HG03469 (cell line): ENCODE measurements around the gene ANKFN1.

Experiments
- ATAC-seq: cut with Tn5 transposase; IDR thresholded peaks from one replicate; pipeline ENCODE4 v1.9.1; 2021; ENCODE audit warnings: mild to moderate bottlenecking, moderate library complexity, moderate number of reproducible peaks; ENCODE audit not compliant: unreplicated experiment

Gene ANKFN1

DNA sequence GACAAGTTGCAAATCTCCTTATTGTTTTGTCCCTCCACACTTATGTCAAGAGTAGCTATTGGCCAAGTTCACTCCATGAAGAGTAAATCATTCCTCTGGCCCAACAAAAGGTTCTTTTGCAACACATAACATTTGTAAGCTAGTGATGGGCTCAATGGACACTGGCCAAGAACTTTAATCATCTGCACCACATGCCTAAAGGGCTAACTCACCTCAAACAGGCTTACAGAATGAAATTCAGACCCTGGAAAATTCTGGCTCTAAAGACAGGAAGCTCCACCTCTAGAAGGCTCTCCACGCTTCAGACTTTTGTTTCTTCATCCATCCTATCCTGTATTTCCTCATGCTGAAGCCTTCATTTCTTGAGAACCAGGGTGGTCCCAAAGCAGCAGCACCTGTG, 10.9 kb upstream of the ANKFN1 start:
- no peak for ATAC-seq

DNA sequence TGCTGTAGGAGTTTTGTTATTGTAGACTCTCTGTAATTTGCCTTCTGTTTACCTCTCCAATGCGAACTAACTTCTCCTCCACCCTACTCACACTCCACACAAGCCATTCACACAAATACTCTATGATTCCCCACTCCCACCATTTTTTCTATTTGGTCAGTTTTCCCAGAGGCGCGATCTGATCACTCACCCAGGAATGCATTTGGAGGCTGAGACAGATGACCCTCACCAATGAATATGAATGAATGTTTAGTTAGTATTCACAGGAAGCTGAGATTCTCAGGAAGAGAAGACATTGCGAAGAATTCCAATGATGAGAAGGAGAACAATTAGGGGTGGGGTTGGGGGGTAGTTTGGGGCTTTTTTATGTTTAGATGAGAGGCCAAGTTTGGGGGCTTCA, 10.5 kb upstream of the ANKFN1 start:
- ATAC-seq: no peak

DNA sequence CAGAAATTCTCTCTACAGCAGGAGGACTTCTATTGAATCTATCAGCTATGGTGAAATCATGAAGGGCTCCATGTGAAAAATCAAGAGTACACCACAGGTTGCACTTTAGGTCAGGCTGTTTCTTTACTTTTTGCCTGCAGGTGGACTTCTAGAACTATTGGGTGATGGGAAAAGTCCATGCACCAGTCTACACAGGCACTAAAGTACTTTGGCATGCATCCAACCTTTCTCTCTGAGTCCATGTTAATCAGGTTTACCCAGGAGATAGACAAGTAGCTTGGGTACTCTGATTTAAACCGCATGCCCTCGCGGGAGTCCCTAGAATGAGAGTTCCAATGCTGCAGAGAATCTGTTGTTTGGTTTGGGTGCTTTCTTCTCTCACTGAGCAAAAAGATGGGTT, 9.1 kb upstream of the ANKFN1 start:
- no peak for ATAC-seq

DNA sequence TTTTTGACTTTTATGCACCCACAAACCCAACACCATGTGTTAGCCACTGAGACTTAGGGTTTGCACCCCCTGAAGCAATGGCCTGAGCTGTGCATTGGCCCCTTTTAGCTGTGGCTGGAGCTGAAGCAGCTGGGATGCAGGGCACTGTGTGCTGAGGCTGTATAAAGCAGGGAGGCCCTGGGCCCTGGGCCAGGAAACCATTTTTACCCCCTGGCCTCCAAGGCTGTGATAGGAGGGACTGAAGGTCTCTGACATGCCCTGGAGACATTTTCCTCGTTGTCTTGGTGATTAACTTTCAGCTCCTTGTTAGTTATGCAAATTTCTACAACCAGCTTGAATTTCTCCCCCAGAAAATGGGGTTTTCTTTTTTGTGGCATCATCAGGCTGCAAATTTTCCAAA, 6.7 kb upstream of the ANKFN1 start:
- ATAC-seq: no peak

DNA sequence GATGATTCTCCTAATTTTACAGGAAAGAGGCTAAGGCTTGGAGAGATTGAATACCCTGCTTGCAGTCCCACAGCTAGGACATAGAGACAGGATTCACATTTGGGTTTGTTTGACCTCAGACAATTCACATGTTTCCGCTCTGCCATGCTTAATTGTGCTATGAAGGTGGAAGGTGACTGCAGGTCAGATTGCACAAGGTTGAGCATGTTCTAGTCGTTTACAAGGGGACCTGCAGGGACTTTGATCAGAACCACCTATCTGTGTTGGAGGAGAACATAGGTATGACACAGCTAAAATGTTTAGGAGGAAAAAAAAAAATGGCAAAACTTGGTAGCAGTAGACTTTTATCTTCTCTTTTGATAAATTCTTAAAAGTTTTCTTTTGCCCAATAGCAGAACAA, 4.9 kb upstream of the ANKFN1 start:
- ATAC-seq: no peak

DNA sequence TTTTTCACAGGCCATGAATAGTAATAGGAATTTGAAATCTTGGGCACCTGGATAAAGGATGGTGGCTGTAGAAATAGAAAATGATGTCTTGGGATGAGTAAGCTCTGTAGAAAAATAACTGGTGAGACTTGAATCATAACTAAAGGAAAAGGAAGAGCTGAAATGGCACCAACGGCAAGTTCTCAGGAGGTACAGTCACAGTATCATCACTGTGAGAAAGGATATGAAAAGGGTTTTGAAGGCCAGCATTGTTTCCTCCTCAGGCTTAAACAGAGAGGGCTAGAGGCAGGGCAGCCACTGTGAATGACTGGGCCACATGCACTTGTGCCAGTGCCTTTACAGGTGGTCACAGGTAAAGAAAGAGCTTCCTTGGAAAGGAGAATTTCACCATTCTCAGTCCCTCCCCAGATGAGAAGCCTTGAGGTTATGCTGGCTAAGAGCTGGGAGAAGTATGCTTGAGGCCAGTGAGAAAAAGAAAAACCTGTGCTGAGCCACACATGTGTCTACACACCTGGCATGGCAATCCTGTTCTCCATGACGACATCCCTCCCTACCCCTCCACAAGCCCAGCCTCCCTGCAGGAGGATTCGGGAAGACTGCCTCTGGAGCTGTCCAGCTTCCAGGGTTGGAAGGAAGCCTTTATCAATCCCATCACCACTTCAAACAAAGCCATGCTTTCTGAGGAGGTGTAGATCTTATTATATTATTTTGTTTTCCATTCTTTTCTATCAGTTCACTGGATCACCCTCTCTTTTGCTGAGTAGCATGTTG, 3.8 kb upstream of the ANKFN1 start:
- ATAC-seq: no peak

DNA sequence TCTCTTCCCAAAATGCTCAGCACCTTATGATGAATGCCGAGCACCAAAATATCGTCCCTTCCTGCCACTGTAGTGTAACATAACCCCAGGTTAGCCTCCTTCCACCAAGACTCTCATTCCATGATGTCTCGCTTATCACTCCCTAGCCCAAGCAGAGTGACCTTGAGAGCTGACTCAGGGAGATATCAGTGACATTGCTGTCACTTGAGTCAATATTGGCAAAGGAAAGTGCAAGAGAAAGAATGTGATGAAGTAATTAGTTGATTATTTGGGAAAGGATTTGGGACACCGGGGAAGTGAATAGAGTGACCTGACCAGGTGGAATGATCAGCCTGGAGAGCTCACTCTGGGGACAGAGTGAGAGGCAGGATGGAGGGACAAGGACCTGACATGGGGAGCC, 2.6 kb upstream of the ANKFN1 start:
- ATAC-seq: no peak

DNA sequence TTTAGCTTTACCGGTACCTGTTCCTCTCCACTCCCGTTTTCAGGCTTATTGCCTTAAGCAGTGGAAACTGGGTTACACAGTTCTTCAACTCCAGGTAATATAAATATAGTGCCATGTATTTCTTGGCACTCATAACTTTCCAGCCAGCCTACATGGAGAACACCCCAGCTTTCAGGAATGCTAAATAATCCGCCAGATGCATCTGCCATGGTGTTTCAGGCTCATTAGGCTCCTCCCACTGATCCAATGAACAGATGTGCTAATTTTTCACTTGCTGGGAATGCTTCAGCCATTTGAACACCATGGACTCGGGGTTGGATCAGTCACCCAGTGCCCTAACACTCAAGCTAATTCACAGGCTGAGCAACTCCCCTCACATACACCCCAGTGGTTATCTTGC, 4.6 kb downstream of the ANKFN1 start:
- no peak for ATAC-seq

DNA sequence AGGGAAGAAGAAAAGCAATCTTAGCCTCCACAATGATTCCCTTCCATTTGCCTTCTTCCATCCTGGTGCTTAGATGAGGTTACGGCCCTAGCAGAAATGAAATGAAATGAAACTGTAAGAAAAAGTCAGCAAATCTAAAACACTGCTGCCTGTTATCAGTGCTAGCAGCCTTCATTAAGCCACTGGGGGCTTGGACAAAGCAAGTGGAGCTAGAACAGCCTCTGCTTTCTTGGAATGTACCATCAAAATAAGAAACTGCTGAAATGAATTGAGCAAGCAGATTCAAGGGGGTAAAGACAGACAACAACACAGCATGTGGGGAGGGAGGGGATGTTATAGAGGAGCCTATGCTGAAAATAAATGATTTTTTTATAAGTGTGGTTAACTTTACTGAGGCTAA, 5.1 kb downstream of the ANKFN1 start:
- no peak for ATAC-seq

DNA sequence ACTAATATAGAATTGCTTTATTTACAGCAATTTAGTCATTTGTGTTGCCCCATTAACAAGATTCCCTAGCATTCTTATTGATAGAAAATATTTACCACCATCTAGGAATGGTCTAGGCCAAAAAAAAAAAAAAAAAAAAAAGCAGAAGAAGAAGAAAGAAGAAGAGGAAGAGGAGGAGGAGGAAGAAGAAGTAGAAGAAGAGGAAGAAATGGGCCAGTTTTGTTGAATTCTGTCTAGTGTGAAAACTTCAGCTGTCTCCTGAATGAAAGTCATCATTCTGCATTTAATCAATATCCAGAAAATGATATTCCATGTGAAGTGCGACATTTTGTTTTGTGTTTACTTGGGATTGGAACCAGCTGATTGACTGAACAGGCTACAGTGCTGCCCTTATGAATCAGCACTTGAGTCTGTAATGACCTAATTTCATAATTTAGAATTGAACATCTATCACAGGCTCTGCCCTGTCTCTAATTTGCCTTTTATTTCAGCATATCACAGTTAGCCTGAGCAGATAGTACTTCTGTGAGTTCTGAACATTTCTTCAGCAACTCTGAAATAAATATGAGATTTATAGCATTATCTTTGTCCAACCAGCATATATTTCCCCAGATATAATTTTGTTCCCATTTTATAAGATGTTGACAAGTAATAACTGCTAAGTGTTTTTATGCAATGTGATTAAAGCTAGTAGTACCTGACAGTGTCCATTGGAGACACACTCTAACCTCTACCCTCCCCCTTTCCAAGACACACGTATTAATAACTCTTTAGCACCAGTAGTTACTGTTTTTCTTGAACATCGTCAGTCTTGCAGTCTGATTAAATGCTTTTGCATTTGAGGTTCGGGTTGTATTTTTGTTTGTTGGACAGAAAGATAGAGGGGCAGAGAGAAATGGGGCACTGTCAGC, 5.9 kb downstream of the ANKFN1 start:
- no peak for ATAC-seq

DNA sequence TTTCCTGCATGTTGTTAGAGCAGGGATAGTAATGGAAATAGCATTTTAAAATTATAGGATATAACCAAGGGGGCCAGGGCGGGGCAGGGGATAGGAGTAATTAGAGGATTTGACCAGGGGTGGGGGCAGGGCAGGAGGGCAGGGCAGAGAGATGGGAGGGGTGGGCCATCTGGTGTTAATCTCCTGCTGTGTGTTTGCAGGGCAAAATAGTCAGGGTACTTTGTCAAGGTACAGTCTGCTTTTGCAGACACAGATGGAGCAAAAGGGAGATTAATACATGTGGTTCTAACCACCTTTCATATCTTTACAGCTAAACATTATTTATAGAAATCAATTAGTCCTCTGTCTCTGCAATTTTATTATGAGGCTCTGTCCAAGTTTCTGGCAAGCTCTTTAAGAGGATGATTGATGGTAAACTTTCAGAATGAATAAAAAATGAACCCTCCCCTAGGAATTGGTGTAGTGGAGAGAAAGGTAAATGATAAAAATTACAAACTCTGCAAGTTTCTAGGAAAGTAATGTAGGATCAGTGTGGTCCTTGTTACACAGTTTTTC, 6.6 kb downstream of the ANKFN1 start:
- ATAC-seq: no peak

DNA sequence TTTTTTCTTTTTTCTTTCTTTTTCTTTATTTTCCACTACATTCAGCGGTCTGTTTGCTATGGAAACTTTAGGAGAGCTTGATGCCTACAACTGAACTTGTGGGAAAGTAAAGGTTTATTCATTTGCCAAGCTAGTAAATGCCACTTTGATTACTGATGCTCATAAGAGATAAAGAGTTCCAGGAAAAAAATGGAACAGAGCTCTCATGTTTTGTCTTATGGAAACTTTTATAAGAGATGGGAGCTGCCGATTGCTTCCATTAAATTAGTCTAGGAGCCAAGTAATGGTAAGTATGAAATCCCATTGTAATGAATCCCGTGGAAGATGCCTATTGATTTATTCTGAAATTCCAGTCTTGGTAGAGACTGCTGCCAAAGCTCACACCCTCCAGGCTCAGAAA, 7.1 kb downstream of the ANKFN1 start:
- no peak for ATAC-seq

DNA sequence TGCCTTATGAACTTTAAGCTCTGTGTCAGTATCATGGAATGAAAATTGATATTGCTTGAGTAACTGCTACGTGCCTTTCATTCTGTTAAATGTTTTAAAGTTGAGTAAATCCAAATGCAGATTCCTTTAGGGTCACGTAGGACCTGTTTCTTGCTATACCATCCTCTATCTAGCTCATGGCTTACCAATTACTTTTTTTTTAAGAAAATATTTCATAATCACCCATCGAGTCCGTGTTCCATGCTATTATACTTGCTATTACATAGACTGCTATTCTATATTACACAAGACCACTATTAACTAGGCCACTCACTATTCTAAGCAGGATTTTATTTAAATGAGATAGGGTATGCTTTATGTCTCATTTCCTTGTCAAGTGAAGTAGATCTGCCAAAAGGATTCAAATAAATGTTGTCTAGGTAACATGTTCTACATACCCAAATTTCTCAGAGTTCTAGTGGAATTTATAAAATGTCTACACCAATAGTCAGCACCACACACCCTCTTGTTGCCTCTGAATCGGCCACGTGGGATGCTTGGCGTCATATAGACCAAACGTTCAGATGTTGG, 11.9 kb downstream of the ANKFN1 start:
- ATAC-seq: no peak

DNA sequence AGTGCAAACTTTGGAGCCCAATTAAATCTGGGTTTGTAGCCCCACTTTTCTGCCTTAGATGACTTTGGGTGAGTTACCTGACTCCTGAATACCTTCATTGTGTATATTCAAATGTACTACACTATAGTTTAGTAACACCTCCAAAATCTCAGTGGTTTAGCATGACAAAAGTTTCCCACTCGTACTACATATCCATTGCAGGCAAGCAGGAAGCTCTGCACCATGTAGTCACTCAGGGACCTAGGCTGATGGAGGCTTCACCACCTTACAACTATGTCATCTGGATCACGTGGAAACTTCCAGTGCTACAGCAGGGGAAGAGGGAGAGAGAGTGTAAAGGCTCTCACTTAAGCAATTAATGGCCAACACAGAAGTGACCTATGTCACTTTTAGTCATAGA, 14.2 kb downstream of the ANKFN1 start:
- ATAC-seq: no peak

DNA sequence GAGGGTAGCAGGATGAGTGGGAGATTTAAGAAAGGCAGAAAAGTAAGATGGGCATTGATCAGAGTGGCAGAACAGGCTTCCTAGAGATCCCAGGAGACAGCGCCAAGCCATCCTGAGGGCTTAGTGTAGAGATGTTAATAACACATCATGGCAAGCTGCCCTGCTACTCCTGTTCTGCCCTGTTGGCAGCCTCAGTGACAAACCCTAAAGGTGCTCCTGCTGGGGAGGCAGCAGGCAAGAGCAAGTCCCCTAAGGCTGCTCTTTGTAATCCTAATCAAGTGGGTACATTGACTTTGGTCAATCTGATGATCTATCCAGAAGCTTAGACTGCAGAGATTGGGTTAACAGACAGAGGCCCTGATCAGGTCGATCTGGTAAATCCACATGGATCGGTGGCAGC, 16.3 kb downstream of the ANKFN1 start:
- no peak for ATAC-seq

DNA sequence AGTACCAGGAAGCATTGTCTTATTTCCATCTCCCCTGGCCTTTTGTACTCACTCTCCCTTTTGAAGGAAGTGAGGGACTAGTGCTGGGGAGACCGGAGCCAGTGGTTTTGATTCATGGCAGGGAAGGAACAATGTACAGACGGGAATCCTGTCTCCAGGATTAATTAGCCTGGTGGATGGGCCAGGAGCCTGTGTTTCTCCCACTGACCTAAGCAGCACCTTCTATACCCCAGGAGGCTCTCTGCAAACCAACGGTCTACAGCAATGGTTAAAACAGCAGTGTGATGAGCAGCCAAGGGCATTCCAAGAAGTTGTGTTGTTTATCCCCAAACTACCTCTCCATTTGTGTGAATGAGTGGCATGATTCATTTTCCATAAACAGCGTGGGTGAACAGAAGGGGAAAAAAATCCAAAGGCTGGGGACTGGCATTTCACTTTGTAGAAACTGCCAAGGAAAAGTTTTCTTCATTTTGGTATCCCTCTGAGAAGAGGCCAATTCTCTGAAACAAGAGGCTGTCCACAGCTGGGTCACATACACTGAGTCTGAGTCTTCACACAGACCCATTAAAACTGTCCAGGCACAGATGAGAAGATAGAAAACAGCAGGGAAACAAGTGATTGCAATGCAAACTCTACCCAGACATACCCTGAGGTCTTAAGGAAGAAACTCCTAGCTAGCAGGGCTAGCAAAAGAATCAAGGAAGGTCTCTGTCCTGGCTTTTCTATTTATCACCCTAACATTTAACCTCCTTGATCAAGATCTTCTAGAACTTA, 18.1 kb downstream of the ANKFN1 start:
- ATAC-seq: no peak

DNA sequence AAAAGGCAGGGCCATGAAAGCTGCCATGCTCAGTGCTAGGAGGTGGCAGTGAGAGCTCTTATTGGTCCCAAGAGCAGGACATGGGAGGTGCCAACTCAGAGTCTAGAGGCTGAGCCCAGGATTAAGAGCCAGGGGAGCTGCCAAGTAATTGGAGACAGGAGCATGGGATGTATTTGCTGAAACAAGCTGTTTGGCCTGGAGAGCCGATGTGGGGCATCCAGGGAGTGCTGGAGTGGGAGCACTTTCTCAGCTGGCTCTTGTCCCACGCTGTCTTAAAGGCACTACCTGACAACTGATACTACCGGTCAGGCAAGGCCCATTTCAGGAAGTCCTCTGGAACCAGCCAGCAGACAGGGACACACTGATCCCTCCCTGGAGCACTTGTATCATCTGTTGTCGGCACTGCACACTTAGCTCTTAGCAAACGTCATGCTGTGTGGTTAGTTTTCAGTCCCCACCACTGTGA, 19.3 kb downstream of the ANKFN1 start:
- ATAC-seq: no peak

DNA sequence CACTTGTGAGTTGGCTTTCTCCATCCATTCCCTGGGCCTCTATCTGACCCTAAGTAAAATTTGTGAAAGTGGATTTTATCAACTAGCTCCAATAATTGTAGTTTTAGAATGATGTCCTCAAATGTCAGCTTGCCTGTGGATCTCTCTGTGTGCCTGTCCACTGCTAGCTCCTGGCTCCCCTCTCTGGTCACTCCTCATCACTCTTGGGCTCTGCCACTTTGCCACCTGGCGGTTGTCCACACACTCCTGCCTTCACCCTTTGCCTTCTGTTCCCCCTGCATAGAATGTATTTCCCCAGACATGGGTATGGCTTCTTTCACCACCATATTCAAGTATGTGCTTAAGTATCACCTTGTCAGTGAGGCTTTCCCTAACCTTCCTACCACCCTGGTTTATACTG, 19.8 kb downstream of the ANKFN1 start:
- ATAC-seq: no peak

DNA sequence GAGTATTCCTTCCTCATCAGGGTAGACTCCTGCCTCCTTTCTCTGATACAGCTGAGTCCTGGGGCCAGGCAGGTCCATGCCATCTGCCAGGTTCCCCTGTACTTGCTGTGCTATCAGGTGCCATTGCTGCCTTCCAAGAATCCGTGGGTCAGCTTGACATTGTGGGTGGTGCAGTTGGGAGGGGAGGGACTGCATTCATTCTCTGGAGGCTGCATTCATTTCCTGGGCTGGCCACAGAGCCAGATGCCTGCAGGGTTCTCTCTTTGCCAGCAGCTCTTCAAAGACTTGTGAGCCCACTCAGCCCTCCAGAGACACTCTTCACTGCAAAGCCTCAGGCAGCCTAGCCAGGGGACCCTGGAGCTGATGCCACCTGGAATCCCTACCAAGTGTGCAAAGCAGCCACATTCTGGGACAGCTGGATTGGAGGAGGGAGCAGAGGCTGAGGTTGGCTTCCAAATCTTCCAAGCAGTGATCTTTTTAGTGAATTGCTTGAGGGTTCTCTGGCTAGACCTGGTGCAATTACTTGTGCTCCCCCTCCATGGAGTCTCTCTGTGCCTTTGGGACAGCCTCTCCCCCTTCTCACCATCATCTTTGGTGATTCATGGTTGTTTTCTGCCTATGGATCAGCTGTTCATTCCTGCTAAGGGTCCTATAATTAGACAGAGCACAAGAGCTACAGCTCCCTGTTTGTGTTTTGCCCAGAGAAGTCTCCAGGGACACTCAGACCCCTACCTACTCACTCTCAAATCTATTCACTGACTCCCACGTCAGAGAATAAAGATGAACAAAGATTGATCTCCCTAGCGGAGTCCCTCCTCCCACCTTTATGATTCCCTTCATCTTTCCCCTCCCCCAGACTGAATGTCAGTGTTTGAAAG, 20.9 kb downstream of the ANKFN1 start:
- ATAC-seq: no peak
